ENCODE data around the gene ZFAND3. TPM values are rescaled to one million over a fixed set of nuclear protein-coding genes. Genes with fewer than 3 reads are reported as not detected.

ZFAND3 gene
- total RNA-seq, 1 experiment from 2014 or later: 107 TPM

- Mint-ChIP-seq H3K9me3 (ENCODE audit: unreplicated experiment) (no peaks in the 10 kb centered on the region), H3K4me3 (ENCODE audit: unreplicated experiment) (no peak overlapping the region), H3K36me3 (ENCODE audit: insufficient read depth, unreplicated experiment) (no peaks in the 10 kb centered on the region), H3K27me3 (ENCODE audit: insufficient read depth, unreplicated experiment) (no peaks in the 10 kb centered on the region), H3K27ac (ENCODE audit: unreplicated experiment) (no peak overlapping the region), H3K4me1 (ENCODE audit: low read depth, unreplicated experiment) (peaks cover 17% of the 10 kb centered on the region)
- no TSS peak for BruUV-seq (replicated peaks)
- TF ChIP-seq CTCF (IDR thresholded peaks at IDR 0.05; ENCODE audit: insufficient read depth in 1 of 2, low read depth in 1 of 2, low read length in 1 of 2, severe bottlenecking in 1 of 2, unreplicated experiment in 1 of 2): no peak
- ChIA-PET CTCF (interaction anchor here (0.7 kb wide), 1 partner anchor 16 kb away, joined by 3 read pairs; no protein-coding TSS in a partner anchor), POLR2A (no interaction called here)
- no peaks in the 10 kb centered on the region for H3K27me3 ChIP-seq (replicated peaks; ENCODE audit: control insufficient read depth, insufficient read depth, low read length)
- peaks cover 8% of the 10 kb centered on the region for H3K4me1 ChIP-seq
- DNase-seq: no peak
- intact Hi-C loops (cut with micrococcal nuclease; ENCODE audit: unreplicated experiment): no loop called here
- H3K9me3 ChIP-seq: no peaks in the 10 kb centered on the region
- no peak overlapping the region for H3K4me3 ChIP-seq (ENCODE audit: low read depth, low read length)
- H3K36me3 ChIP-seq (ENCODE audit: control insufficient read depth, insufficient read depth, low read length): no peaks in the 10 kb centered on the region; the same call in 1 of the 2 replicates
Observed at GRCh38 chr6:38079107-38079506, 259.6 kb downstream of the ZFAND3 start.

GRCh38 chr6:38079537-38079936 lies 260.0 kb downstream of the ZFAND3 start:
- ChIA-PET POLR2A (no interaction called here), CTCF (interaction anchor here (0.7 kb wide), 1 partner anchor 15 kb away, joined by 3 read pairs; no protein-coding TSS in a partner anchor)
- no peaks in the 10 kb centered on the region for H3K27me3 ChIP-seq (replicated peaks; ENCODE audit: control insufficient read depth, insufficient read depth, low read length)
- H3K4me1 ChIP-seq: peaks cover 8% of the 10 kb centered on the region
- H3K9me3 ChIP-seq: no peaks in the 10 kb centered on the region
- Mint-ChIP-seq H3K4me3 (ENCODE audit: unreplicated experiment) (no peak overlapping the region), H3K27me3 (ENCODE audit: insufficient read depth, unreplicated experiment) (no peaks in the 10 kb centered on the region), H3K36me3 (ENCODE audit: insufficient read depth, unreplicated experiment) (no peaks in the 10 kb centered on the region), H3K27ac (ENCODE audit: unreplicated experiment) (no peak overlapping the region), H3K9me3 (ENCODE audit: unreplicated experiment) (no peaks in the 10 kb centered on the region), H3K4me1 (ENCODE audit: low read depth, unreplicated experiment) (peaks cover 17% of the 10 kb centered on the region)
- DNase-seq: no peak
- no peak for TF ChIP-seq CTCF (IDR thresholded peaks at IDR 0.05; ENCODE audit: insufficient read depth in 1 of 2, low read depth in 1 of 2, low read length in 1 of 2, severe bottlenecking in 1 of 2, unreplicated experiment in 1 of 2)
- intact Hi-C loops (cut with micrococcal nuclease; ENCODE audit: unreplicated experiment): no loop called here
- no peak overlapping the region for H3K4me3 ChIP-seq (ENCODE audit: low read depth, low read length)
- no TSS peak for BruUV-seq (replicated peaks)
- no peaks in the 10 kb centered on the region; the same call in 1 of the 2 replicates for H3K36me3 ChIP-seq (ENCODE audit: control insufficient read depth, insufficient read depth, low read length)

- H3K27ac Mint-ChIP-seq (ENCODE audit: unreplicated experiment): no peak overlapping the region
- CTCF ChIA-PET: interaction anchor here (0.6 kb wide), 1 partner anchor 87 kb away, joined by 3 read pairs; no protein-coding TSS in a partner anchor
- Histone ChIP-seq H3K27me3 (replicated peaks; ENCODE audit: control insufficient read depth, insufficient read depth, low read length) (no peaks in the 10 kb centered on the region), H3K4me1 (peaks cover 8% of the 10 kb centered on the region), H3K36me3 (ENCODE audit: control insufficient read depth, insufficient read depth, low read length) (no peaks in the 10 kb centered on the region; the same call in 1 of the 2 replicates), H3K4me3 (ENCODE audit: low read depth, low read length) (no peak overlapping the region), H3K9me3 (no peaks in the 10 kb centered on the region)
- no peak overlapping the region for H3K4me3 Mint-ChIP-seq (ENCODE audit: unreplicated experiment)
- peaks cover 17% of the 10 kb centered on the region for H3K4me1 Mint-ChIP-seq (ENCODE audit: low read depth, unreplicated experiment)
- H3K36me3 Mint-ChIP-seq (ENCODE audit: insufficient read depth, unreplicated experiment): no peaks in the 10 kb centered on the region
- no peaks in the 10 kb centered on the region for H3K9me3 Mint-ChIP-seq (ENCODE audit: unreplicated experiment)
- DNase-seq: no peak
- BruUV-seq (replicated peaks): no TSS peak
- POLR2A ChIA-PET: no interaction called here
- H3K27me3 Mint-ChIP-seq (ENCODE audit: insufficient read depth, unreplicated experiment): no peaks in the 10 kb centered on the region
- no peak for TF ChIP-seq CTCF (IDR thresholded peaks at IDR 0.05; ENCODE audit: insufficient read depth in 1 of 2, low read depth in 1 of 2, low read length in 1 of 2, severe bottlenecking in 1 of 2, unreplicated experiment in 1 of 2)
- intact Hi-C loops (cut with micrococcal nuclease; ENCODE audit: unreplicated experiment): no loop called here
Observed at GRCh38 chr6:38080360-38080759, 260.8 kb downstream of the ZFAND3 start.

Data from Caco-2 (cell line).